Measurements from ENCODE around the gene SUCNR1. TPM values are rescaled to one million over a fixed set of nuclear protein-coding genes. Genes with fewer than 3 reads are reported as not detected.
"Not testable (repeated sequence)": the region's sequence is repeated elsewhere in the genome, so short reads cannot be mapped to it uniquely, and the experiment has no call there.

Gene SUCNR1
- total RNA-seq, 1 donor from 2014 or later: 0.07 TPM

GRCh38 chr3:151891721-151892120 is 18.3 kb downstream of the SUCNR1 start:
- H3K4me3 Mint-ChIP-seq (ENCODE audit: low read depth): no peak overlapping the region
- H3K27me3 Mint-ChIP-seq: no peaks in the 10 kb centered on the region
- no peak for DNase-seq (ENCODE audit: low spot score, unreplicated experiment)
- H3K9me3 Mint-ChIP-seq (ENCODE audit: low read depth): no peaks in the 10 kb centered on the region
- H3K4me1 Mint-ChIP-seq (ENCODE audit: low read depth): peaks cover 2% of the 10 kb centered on the region
- TF ChIP-seq CTCF (IDR thresholded peaks at IDR 0.05; ENCODE audit: unreplicated experiment): no peak
- no peak overlapping the region for H3K27ac Mint-ChIP-seq
- no peaks in the 10 kb centered on the region for H3K36me3 Mint-ChIP-seq (ENCODE audit: insufficient read depth)

GRCh38 chr3:151894219-151894618 is 20.8 kb downstream of the SUCNR1 start:
- Mint-ChIP-seq H3K36me3 (ENCODE audit: insufficient read depth) (no peaks in the 10 kb centered on the region), H3K27me3 (no peaks in the 10 kb centered on the region), H3K4me1 (ENCODE audit: low read depth) (peaks cover 2% of the 10 kb centered on the region), H3K4me3 (ENCODE audit: low read depth) (no peak overlapping the region), H3K9me3 (ENCODE audit: low read depth) (no peaks in the 10 kb centered on the region), H3K27ac (no peak overlapping the region)
- TF ChIP-seq CTCF (IDR thresholded peaks at IDR 0.05; ENCODE audit: unreplicated experiment): no peak
- DNase-seq (ENCODE audit: low spot score, unreplicated experiment): no peak

GRCh38 chr3:151895478-151896241 is 22.2 kb downstream of the SUCNR1 start:
- Mint-ChIP-seq H3K4me3 (ENCODE audit: low read depth) (no peak overlapping the region), H3K4me1 (ENCODE audit: low read depth) (peaks cover 2% of the 10 kb centered on the region), H3K27ac (no peak overlapping the region), H3K36me3 (ENCODE audit: insufficient read depth) (no peaks in the 10 kb centered on the region), H3K9me3 (ENCODE audit: low read depth) (no peaks in the 10 kb centered on the region), H3K27me3 (no peaks in the 10 kb centered on the region)
- DNase-seq (ENCODE audit: low spot score, unreplicated experiment): no peak
- no peak for TF ChIP-seq CTCF (IDR thresholded peaks at IDR 0.05; ENCODE audit: unreplicated experiment)

- no peaks in the 10 kb centered on the region for H3K9me3 Mint-ChIP-seq (ENCODE audit: low read depth)
- DNase-seq (ENCODE audit: low spot score, unreplicated experiment): no peak
- H3K36me3 Mint-ChIP-seq (ENCODE audit: insufficient read depth): no peaks in the 10 kb centered on the region
- H3K27me3 Mint-ChIP-seq: no peaks in the 10 kb centered on the region
- no peak overlapping the region for H3K27ac Mint-ChIP-seq
- H3K4me1 Mint-ChIP-seq (ENCODE audit: low read depth): peaks cover 2% of the 10 kb centered on the region
- no peak for TF ChIP-seq CTCF (IDR thresholded peaks at IDR 0.05; ENCODE audit: unreplicated experiment)
- no peak overlapping the region for H3K4me3 Mint-ChIP-seq (ENCODE audit: low read depth)
Observed at GRCh38 chr3:151896246-151897012, 23.0 kb downstream of the SUCNR1 start.

- not testable (repeated sequence) for DNase-seq (ENCODE audit: low spot score, unreplicated experiment); H3K27me3 Mint-ChIP-seq; H3K4me1 Mint-ChIP-seq (ENCODE audit: low read depth); H3K9me3 Mint-ChIP-seq (ENCODE audit: low read depth); H3K4me3 Mint-ChIP-seq (ENCODE audit: low read depth); H3K27ac Mint-ChIP-seq; H3K36me3 Mint-ChIP-seq (ENCODE audit: insufficient read depth)
Observed at GRCh38 chr3:151898121-151898520, 24.7 kb downstream of the SUCNR1 start.

GRCh38 chr3:151898564-151899261 is 25.3 kb downstream of the SUCNR1 start:
- H3K4me3 Mint-ChIP-seq (ENCODE audit: low read depth); H3K36me3 Mint-ChIP-seq (ENCODE audit: insufficient read depth); DNase-seq (ENCODE audit: low spot score, unreplicated experiment); H3K27me3 Mint-ChIP-seq; H3K9me3 Mint-ChIP-seq (ENCODE audit: low read depth); H3K27ac Mint-ChIP-seq; H3K4me1 Mint-ChIP-seq (ENCODE audit: low read depth): not testable (repeated sequence)
